HG02852 (cell line): ENCODE results near the gene C2orf74.
"Not testable (repeated sequence)": the region's sequence is repeated elsewhere in the genome, so short reads cannot be mapped to it uniquely, and the experiment has no call there.

Source experiments
- ATAC-seq: cut with Tn5 transposase; IDR thresholded peaks from one replicate; pipeline ENCODE4 v1.9.1; 2021; ENCODE audit warnings: mild to moderate bottlenecking, moderate library complexity; ENCODE audit not compliant: unreplicated experiment

Gene C2orf74

DNA sequence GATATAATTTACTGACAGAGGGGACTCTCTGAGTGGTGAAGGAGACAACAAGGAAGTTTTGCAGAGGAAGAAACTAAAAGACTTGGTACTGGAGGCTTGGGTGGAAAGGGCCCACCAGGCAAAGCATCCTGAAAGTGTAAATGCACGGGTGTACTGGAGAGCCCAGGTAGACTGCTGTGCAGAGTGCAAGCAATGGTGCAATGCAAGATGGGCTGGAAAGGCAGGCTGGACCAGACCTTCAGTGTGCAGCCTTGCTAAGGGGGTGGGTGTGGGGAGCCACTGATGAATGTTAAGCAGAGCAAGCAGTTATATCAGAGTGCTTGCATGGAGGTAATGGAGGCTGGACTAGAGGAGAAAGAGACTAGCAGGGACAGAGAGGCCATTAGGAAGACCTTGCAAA, 10.7 kb downstream of the C2orf74 start:
- ATAC-seq = no peak

- ATAC-seq = no peak
These were observed 11.1 kb downstream of the C2orf74 start for GRCh38 chr2:61173116-61173515.

- ATAC-seq = no peak
These were observed 13.0 kb downstream of the C2orf74 start for GRCh38 chr2:61175036-61175435.

- ATAC-seq = peak; percentile 70
These were observed 15.1 kb downstream of the C2orf74 start for GRCh38 chr2:61176755-61177726.

DNA sequence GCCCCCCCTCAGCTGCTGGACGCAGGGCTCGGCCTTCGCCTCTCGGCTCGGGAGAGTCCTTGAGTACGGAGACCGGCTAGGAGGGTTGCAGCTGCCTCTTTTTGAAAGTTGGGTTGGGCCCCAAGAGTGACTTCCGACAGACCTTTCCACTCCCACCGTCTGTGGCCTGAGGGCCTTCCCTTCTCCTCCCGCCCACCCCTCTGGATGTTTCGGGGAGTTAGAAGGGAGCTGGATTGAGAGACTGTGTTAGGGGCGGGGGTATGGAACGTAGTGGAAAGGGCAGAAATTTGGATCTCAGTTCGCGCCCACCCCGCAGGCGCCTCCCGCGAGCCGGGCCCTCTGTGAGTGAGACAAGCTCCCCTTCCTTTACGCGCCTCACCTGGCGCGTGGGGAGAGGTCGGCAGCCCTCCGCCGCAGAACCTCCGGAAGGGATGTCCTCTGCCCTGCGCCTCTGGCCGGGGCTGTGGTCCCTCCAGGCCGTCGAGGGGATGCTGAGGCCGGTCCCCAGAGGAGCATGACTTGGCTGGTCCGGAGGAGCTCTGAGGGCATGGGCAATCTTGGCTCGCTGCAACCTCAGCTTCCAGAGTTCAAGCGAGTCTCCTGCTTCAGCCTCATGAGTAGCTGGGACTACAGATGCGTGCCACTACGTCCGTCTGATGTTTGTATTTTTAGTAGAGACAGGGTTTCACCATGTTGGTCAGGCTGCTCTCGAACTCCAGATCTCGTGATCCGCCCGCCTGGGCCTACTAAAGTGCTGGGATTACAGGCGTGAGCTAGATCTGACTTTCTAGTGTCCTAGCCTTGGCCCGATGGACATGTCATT, 15.9 kb downstream of the C2orf74 start:
- ATAC-seq = peak; percentile 39

- no peak for ATAC-seq
These were observed 16.9 kb downstream of the C2orf74 start for GRCh38 chr2:61178603-61179545.

DNA sequence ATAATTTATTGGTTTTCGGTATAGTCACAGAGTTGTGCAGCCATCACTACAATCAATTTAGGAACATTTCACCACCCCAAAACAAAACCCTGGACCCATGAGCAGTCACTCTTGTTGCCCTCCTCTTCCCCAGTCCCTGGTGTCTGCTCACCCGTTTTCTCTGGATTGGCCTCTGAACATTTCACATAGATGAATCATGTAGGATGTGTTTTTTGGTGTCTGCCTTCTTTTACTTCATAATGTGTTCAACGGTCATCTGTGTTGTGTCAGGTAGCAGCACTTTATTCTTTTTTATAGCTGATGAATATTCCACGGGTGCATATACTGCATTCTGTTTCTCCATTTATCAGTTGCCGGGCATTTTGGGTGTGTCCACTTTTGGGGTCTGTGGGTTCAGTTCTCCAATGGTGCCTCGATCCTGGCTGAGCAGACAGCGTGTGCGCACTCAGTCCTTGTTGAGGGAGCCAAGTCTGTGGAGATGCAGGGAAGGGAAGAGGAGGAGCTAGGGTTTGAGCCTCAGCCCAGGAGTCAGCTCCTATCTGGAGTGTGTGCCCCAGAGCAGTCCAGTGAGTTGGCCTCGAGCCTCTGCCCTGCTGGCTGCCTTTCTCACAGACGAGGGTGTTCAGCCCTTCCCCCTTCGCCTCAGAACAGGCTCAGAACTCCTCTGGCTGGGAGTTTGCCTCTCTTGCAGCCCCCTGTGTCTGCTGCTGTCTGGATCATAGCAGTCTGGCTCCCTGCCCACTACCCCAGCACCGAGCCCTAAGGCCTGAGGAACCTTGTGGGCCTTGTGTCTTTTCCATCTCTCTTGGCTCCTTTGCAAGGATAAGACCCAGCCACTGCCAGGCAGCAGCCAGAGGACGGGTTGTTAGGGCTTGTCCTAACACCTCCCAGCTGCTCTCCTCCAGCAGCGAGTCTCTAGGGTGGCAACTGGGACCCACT, 18.0 kb downstream of the C2orf74 start:
- ATAC-seq = no peak

DNA sequence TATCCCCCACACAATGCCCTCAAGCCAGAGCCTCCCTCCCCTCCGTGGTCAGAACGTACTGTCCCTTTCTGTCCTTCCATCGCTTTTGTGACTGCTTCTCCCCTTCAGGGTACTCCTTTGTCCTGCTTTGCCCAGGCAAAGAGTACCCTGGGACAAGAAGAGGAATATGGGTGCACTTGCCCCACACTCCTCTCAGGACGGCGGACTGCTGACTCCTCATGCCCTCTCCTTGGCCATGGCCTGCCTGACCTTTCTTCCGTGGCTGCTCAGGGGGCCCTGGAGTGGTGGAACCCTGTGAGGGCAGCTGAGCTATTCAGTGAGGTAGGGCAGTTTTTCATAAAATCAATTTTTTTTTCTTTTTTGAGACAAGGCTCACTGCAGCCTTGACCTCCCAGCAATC, 18.7 kb downstream of the C2orf74 start:
- no peak for ATAC-seq

- no peak for ATAC-seq
These were observed 19.5 kb downstream of the C2orf74 start for GRCh38 chr2:61181382-61182058.

DNA sequence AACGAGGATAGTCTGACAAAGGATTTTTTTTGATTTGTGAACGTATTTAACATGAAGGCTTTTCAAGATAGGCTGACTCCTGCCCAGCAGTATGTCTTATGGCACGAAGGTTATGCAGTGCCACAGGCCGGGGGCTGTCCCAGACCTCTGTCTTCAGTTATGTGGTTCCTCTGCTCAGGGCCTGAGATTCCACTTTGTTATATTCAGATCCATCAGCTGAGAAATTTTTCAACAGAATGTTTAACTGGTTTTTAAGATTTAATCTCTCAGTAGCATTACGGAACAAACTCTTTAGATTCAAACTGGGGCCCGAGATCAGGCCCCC, 20.0 kb downstream of the C2orf74 start:
- no peak for ATAC-seq

- no peak for ATAC-seq
These were observed 21.8 kb downstream of the C2orf74 start for GRCh38 chr2:61183795-61184194.

DNA sequence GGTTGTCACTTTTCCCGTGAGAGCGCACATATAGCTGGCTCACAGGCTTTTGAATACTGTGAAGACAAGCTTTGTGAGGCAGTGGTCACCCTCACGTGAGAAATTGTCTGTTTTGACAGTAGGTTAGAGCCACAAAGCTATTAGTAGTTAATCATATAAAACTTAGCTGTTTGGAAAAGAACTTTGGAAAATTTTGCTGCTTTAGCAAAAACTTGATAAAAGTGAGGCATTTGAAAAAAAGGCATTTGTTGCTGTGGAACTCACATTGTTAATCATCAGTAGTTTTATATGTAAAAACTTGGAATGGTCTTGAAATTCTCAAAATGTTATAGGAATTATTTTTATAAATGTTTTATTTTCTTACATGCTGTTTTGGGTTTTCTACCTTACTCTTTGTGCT, 22.3 kb downstream of the C2orf74 start:
- ATAC-seq = no peak

GRCh38 chr2:61185231-61185728, 23.3 kb downstream of the C2orf74 start:
- ATAC-seq = no peak

GRCh38 chr2:61187085-61187484, 25.1 kb downstream of the C2orf74 start:
- ATAC-seq = no peak

DNA sequence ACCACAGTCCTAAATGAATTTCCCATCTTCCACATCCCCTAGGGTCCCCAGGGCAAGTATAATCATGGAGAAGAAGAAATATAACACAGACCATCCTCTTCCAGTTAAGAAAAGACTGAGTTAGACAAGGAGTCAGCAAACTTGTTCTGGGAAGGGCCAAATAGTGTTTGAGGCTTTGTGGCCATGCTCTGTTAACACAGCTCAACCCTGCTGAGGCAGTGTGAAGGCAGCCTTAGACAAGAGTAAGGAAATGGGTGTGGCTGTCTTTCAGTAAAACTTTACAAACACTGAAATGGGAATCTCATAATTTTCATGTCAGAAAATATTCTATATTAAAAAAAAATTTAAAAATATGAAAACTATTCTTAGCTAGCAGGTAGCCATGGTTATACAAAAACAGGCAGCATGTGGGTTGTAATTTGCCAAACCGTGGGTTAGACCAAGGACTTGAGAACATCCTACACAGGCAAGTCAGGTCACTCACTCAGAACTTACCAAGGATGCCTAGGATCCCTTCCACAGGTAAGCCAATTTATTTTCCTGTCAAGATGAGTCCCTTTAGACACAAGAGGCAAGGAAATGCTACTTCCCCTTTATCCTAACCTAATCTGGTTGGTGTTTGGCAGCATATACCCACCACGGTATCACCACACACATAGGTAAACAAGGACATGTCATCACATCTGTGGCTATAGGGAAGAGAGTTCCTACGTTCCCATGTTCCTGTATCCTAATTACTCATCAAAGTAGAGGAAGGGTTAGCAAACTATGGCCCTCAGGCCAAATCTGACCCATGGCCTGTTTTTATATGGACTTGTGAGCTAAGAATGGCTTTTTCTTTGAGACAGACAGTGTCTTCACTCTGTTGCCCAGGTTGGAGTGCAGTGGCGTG, 31.9 kb downstream of the C2orf74 start:
- ATAC-seq = no peak

- ATAC-seq = not testable (repeated sequence)
These were observed 32.7 kb downstream of the C2orf74 start for GRCh38 chr2:61194646-61195045.

DNA sequence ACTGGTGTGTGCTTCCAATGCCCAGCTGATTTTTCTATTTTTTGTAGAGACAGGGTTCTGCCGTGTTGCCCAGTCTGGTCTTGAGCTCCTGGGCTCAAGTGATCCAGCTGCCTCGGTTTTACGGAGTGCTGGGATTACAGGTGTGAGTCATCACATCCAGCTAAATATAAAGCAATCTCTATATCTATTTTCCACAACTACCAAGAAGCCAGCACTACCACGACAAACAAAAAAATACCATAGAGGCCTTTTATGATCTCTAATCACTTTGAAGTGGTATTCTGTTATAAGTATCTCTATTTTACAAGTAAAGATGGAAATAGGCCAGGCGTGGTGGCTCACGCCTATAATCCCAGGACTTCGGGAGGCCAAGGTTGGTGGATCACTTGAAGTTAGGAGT, 34.7 kb downstream of the C2orf74 start:
- no peak for ATAC-seq

DNA sequence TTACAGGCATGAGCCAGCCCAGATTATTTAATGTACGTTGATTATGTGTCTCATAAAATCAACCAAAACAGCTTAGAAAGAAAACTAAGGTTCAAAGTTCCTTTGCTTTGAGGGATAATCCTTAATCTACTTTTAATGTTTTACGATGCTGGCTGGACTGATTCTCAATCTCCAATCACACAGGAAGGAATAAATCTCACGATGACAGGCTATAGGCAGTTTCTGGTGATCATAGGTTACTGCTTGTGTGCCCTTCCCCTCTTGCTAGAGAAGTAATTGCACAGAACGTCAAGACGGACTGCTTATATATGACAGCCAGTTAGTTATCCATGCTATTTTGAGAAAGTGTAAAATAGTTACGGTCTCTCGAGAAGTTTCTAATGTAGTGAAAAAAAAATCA, 43.1 kb downstream of the C2orf74 start:
- no peak for ATAC-seq
